ENCODE data around the gene SNX15.
"Not testable (repeated sequence)": the region's sequence is repeated elsewhere in the genome, so short reads cannot be mapped to it uniquely, and the experiment has no call there.

SNX15 gene

DNA sequence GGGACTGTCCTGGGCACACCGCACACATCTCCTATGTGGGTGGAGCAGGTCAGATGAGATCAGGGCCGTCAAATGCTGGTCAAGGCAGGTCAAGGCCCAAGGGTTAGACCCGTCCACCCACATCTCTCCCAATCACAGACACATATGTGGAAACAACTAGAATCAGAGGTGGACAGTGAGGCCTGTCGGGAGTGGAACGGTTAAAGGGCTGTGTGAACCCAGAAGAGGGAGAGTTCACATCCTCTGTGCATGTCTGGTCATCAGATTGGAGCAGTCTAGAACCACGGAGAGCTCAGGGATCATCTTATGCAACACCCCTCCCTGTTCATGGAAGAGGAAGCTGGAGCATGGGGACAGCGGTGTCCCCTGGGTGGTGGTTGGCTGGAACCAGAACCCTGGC is 7.4 kb upstream of the SNX15 start:
- Histone ChIP-seq H3K27ac (no peak overlapping the region), H3K36me3 (peaks cover 14% of the 10 kb centered on the region), H3K9me3 (no peaks in the 10 kb centered on the region), H3K4me3 (ENCODE audit: low read depth in 1 of 2, low read length in 1 of 2) (no peak overlapping the region), H3K27me3 (no peaks in the 10 kb centered on the region), H3K4me1 (ENCODE audit: control insufficient read depth in 1 of 2, insufficient read depth in 1 of 2, low read depth in 1 of 2, low read length in 1 of 2) (peaks cover 32 to 34% of the 10 kb centered on the region in 2 experiments)
- TF ChIP-seq, protein P1, sequence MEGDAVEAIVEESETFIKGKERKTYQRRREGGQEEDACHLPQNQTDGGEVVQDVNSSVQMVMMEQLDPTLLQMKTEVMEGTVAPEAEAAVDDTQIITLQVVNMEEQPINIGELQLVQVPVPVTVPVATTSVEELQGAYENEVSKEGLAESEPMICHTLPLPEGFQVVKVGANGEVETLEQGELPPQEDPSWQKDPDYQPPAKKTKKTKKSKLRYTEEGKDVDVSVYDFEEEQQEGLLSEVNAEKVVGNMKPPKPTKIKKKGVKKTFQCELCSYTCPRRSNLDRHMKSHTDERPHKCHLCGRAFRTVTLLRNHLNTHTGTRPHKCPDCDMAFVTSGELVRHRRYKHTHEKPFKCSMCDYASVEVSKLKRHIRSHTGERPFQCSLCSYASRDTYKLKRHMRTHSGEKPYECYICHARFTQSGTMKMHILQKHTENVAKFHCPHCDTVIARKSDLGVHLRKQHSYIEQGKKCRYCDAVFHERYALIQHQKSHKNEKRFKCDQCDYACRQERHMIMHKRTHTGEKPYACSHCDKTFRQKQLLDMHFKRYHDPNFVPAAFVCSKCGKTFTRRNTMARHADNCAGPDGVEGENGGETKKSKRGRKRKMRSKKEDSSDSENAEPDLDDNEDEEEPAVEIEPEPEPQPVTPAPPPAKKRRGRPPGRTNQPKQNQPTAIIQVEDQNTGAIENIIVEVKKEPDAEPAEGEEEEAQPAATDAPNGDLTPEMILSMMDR (IDR thresholded peaks at IDR 0.05) = no peak

DNA sequence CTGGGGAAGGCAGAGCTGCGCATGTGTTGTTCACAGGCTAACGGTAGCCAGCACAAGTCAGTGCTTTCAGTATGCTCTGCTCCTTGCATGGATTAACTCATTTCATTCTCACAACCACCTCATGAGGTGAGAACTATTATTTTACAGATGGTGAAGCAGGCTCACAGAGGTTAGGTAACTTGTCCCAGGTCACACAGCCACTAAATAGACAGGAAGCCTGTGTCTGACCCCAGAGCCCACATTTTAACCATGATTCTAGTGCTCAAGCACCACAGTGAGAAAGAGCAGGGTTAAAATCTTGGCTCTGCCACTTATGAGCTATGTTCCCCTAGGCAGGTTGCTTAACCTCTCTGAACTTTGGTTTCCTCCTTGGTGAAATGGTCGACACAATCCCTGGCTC is 6.2 kb upstream of the SNX15 start:
- no peaks in the 10 kb centered on the region for H3K27me3 ChIP-seq
- no peak overlapping the region for H3K4me3 ChIP-seq (ENCODE audit: low read depth in 1 of 2, low read length in 1 of 2)
- peaks cover 22 to 25% of the 10 kb centered on the region in 2 experiments for H3K4me1 ChIP-seq (ENCODE audit: control insufficient read depth in 1 of 2, insufficient read depth in 1 of 2, low read depth in 1 of 2, low read length in 1 of 2)
- TF ChIP-seq, protein P1 (IDR thresholded peaks at IDR 0.05) = no peak
- no peak overlapping the region for H3K27ac ChIP-seq
- H3K36me3 ChIP-seq = peaks cover 14% of the 10 kb centered on the region
- no peaks in the 10 kb centered on the region for H3K9me3 ChIP-seq

DNA sequence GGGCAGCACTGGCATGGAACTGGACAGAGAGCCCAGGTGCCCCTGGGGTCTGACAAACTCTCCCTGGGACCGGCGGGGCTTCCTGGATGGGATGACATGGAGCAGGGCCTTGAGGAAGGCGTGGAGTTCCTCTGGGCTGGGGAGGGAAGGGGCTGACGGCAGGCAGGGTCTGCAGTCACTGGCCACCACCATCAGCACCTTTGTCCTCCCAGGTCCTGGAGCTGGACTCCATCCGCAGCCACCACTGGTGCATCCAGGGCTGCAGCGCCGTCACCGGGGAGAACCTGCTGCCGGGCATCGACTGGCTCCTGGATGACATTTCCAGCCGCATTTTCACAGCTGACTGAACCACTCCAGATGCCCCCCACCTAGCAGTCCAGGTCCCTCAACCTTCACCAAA is 5.7 kb upstream of the SNX15 start:
- H3K27me3 ChIP-seq = no peaks in the 10 kb centered on the region
- no peaks in the 10 kb centered on the region for H3K9me3 ChIP-seq
- peak overlapping the region; percentile 15 for H3K27ac ChIP-seq
- H3K4me1 ChIP-seq (ENCODE audit: control insufficient read depth in 1 of 2, insufficient read depth in 1 of 2, low read depth in 1 of 2, low read length in 1 of 2) = peaks cover 22 to 25% of the 10 kb centered on the region in 2 experiments
- H3K36me3 ChIP-seq = peaks cover 14% of the 10 kb centered on the region
- TF ChIP-seq, protein P1 (IDR thresholded peaks at IDR 0.05) = no peak
- H3K4me3 ChIP-seq (ENCODE audit: low read depth in 1 of 2, low read length in 1 of 2) = no peak overlapping the region

DNA sequence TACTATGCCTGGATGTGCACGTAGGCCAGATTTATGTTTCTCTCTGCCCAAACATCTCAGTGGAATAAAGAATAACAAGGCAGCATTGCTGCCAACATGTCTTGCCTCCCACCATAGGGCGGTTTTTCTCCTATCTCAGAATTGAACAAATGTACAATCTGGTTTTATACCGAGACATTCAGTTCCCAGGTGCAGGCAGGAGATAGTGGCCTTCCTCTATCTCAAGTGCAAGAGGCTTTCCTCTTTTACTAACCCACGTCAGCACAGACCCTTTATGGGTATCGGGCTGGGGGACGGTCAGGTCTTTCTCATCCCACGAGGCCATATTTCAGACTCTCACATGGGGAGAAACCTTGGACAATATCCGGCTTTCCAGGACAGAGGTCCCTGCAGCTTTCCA is 3.7 kb upstream of the SNX15 start:
- not testable (repeated sequence) for H3K27ac ChIP-seq; H3K27me3 ChIP-seq; H3K4me3 ChIP-seq (ENCODE audit: low read depth in 1 of 2, low read length in 1 of 2); H3K9me3 ChIP-seq
- Histone ChIP-seq H3K4me1 (ENCODE audit: control insufficient read depth in 1 of 2, insufficient read depth in 1 of 2, low read depth in 1 of 2, low read length in 1 of 2) (peaks cover 40 to 41% of the 10 kb centered on the region in 2 experiments), H3K36me3 (peaks cover 10% of the 10 kb centered on the region)

DNA sequence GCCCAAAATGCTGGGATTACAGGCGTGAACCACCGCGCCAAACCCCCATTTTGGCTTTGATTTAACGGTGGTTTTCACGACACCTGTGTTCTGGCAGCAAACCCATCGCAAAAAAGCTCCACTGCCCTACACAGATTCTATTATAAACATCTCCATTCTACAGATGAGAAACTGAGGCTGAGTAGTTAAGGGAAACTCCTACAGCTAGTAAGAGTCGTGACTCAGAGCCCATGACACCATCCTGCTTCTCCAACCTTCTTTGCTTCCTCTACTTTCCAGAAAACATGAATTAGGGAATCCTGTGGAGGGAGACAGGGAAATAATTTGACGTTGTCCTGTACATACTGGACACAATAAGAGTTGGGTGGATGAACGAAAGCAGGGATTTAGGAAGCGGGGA is 429 bp upstream of the SNX15 start:
- H3K4me3 ChIP-seq (ENCODE audit: low read depth in 1 of 2, low read length in 1 of 2) = peak overlapping the region; percentile 80 to 82
- TF ChIP-seq, protein P1 (IDR thresholded peaks at IDR 0.05) = no peak
- H3K36me3 ChIP-seq = no peaks in the 10 kb centered on the region
- H3K27ac ChIP-seq = peak overlapping the region; percentile 86
- H3K9me3 ChIP-seq = no peaks in the 10 kb centered on the region
- H3K4me1 ChIP-seq (ENCODE audit: control insufficient read depth in 1 of 2, insufficient read depth in 1 of 2, low read depth in 1 of 2, low read length in 1 of 2) = peaks cover 30 to 33% of the 10 kb centered on the region in 2 experiments
- no peaks in the 10 kb centered on the region for H3K27me3 ChIP-seq

DNA sequence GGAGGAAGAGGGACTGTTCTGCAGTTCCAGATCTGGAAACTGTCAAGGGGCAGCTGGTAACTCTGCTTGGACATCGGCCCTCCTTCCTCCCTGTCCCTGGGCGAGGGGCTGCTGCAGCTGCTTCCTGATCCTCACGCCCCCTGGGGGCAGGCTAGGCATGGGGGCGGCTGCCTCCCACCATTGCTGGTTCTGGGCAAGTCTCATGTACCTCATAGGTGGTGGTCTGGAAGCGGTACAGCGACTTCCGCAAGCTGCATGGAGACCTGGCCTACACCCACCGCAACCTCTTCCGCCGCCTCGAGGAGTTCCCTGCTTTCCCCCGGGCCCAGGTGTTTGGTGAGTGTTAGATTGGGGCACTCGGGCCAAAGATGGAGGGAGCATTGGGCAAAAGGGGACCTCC is 5.0 kb downstream of the SNX15 start:
- H3K36me3 ChIP-seq = peaks cover 45% of the 10 kb centered on the region
- H3K4me1 ChIP-seq (ENCODE audit: control insufficient read depth in 1 of 2, insufficient read depth in 1 of 2, low read depth in 1 of 2, low read length in 1 of 2) = peaks cover 13 to 16% of the 10 kb centered on the region in 2 experiments
- TF ChIP-seq, protein P1 (IDR thresholded peaks at IDR 0.05) = no peak
- H3K9me3 ChIP-seq = no peaks in the 10 kb centered on the region
- no peak overlapping the region for H3K27ac ChIP-seq
- no peak overlapping the region for H3K4me3 ChIP-seq (ENCODE audit: low read depth in 1 of 2, low read length in 1 of 2)
- no peaks in the 10 kb centered on the region for H3K27me3 ChIP-seq

Measured in neutrophil (primary cell).